Left ventricle myocardium inferior (tissue), 1 donor: ENCODE measurements around the gene MXD4. TPM values are rescaled to one million over a fixed set of nuclear protein-coding genes. Genes with fewer than 3 reads are reported as not detected.

ENCODE experiments used
- DNase-seq: peaks from one replicate; pipeline ENCODE4 v3.0.0-alpha.2; 2020
- H3K27ac ChIP-seq: fragments of 200-600 bp; replicated peaks from 2 replicates; pipeline ENCODE4 v1.8.0; 2021
- H3K27me3 ChIP-seq: fragments of 200-600 bp; 2 replicates; pipeline ENCODE4 v1.8.0; 2021; ENCODE audit warnings: low read depth
- H3K36me3 ChIP-seq: fragments of 200-600 bp; 2 replicates; pipeline ENCODE4 v1.8.0; 2021
- H3K4me1 ChIP-seq: fragments of 200-600 bp; 2 replicates; pipeline ENCODE4 v1.8.0; 2021
- H3K4me3 ChIP-seq: fragments of 200-600 bp; 2 replicates; pipeline ENCODE4 v1.8.0; 2021; ENCODE audit warnings: mild to moderate bottlenecking, moderate library complexity
- H3K9me3 ChIP-seq: fragments of 200-600 bp; replicated peaks from 2 replicates; pipeline ENCODE4 v1.8.0; 2021
- CTCF ChIP-seq: fragments of 200-600 bp; IDR thresholded peaks from 2 replicates; pipeline ENCODE4 v1.8.0; 2021; ENCODE audit warnings: antibody characterized with exemption, mild to moderate bottlenecking, borderline replicate concordance
- intact Hi-C: fragments of 100-400 bp; cut with micrococcal nuclease; formaldehyde crosslinking; loops from one replicate; pipeline ENCODE4 v1.11.0; 2022
- total RNA-seq: library from RNA; stranded (reverse); fragmentation: NEBNext Ultra II Directional; extraction: Animal tissue kit (Norgen Biotek cat#: 25700); gene quantifications from one replicate; pipeline ENCODE4 v1.2.1, GENCODE V29; 2021
- donor health status: DM: no; HTN: yes; CAD: no; lungs with severe emphysema.

The MXD4 gene
- total RNA-seq, 1 donor from 2014 or later = 40.4 TPM

- Histone ChIP-seq H3K36me3 (peaks cover 6% of the 10 kb centered on the region), H3K4me3 (no peak overlapping the region), H3K27ac (no peak overlapping the region), H3K4me1 (peaks cover 26% of the 10 kb centered on the region), H3K27me3 (no peaks in the 10 kb centered on the region), H3K9me3 (no peaks in the 10 kb centered on the region)
- intact Hi-C loops = no loop called here
- no peak for TF ChIP-seq CTCF
- no peak for DNase-seq
These were observed 9.5 kb upstream of the MXD4 start for GRCh38 chr4:2271279-2272025.

GRCh38 chr4:2270341-2271165, 8.6 kb upstream of the MXD4 start:
- no peak overlapping the region for H3K27ac ChIP-seq
- H3K9me3 ChIP-seq = no peaks in the 10 kb centered on the region
- TF ChIP-seq CTCF = no peak
- DNase-seq = no peak
- H3K36me3 ChIP-seq = peaks cover 6% of the 10 kb centered on the region
- H3K27me3 ChIP-seq = no peaks in the 10 kb centered on the region
- no peak overlapping the region for H3K4me3 ChIP-seq
- intact Hi-C loops = no loop called here
- H3K4me1 ChIP-seq = peaks cover 35% of the 10 kb centered on the region

- peaks cover 6% of the 10 kb centered on the region for H3K36me3 ChIP-seq
- peaks cover 43% of the 10 kb centered on the region for H3K4me1 ChIP-seq
- H3K27me3 ChIP-seq = no peaks in the 10 kb centered on the region
- no peaks in the 10 kb centered on the region for H3K9me3 ChIP-seq
- no peak for TF ChIP-seq CTCF
- peak overlapping the region; percentile 6 for H3K27ac ChIP-seq
- no peak overlapping the region for H3K4me3 ChIP-seq
- no peak for DNase-seq
- intact Hi-C loops = no loop called here
These were observed 7.8 kb upstream of the MXD4 start for GRCh38 chr4:2269618-2270163.

GRCh38 chr4:2269206-2269531, 7.3 kb upstream of the MXD4 start:
- no peak for DNase-seq
- no peak for TF ChIP-seq CTCF
- no peaks in the 10 kb centered on the region for H3K27me3 ChIP-seq
- peak overlapping the region; percentile 6 for H3K27ac ChIP-seq
- H3K36me3 ChIP-seq = peaks cover 6% of the 10 kb centered on the region
- intact Hi-C loops = no loop called here
- H3K4me1 ChIP-seq = peaks cover 49% of the 10 kb centered on the region
- no peaks in the 10 kb centered on the region for H3K9me3 ChIP-seq
- H3K4me3 ChIP-seq = no peak overlapping the region

GRCh38 chr4:2268357-2269205, 6.7 kb upstream of the MXD4 start:
- Histone ChIP-seq H3K4me3 (no peak overlapping the region), H3K27me3 (no peaks in the 10 kb centered on the region), H3K27ac (no peak overlapping the region), H3K36me3 (peaks cover 6% of the 10 kb centered on the region), H3K4me1 (peaks cover 54% of the 10 kb centered on the region), H3K9me3 (no peaks in the 10 kb centered on the region)
- intact Hi-C loops = no loop called here
- TF ChIP-seq CTCF = no peak
- no peak for DNase-seq
